GM10847 (cell line): ENCODE results near the gene MBTPS2.

Source experiments
- POLR2A ChIP-seq: IDR thresholded peaks from 2 replicates; pipeline ENCODE4 v1.6.1; 2011; ENCODE audit not compliant: insufficient read length; ENCODE audit errors: extremely low read depth

MBTPS2 gene

GRCh38 chrX:21911481-21911880 lies 72.1 kb downstream of the MBTPS2 start:
- TF ChIP-seq POLR2A: no peak

GRCh38 chrX:21912220-21912619 lies 72.8 kb downstream of the MBTPS2 start:
- no peak for TF ChIP-seq POLR2A

GRCh38 chrX:21912989-21913388 lies 73.6 kb downstream of the MBTPS2 start:
- TF ChIP-seq POLR2A: no peak

- no peak for TF ChIP-seq POLR2A
Measured at GRCh38 chrX:21926116-21926515, 86.7 kb downstream of the MBTPS2 start.

- no peak for TF ChIP-seq POLR2A
Measured at GRCh38 chrX:21926527-21927278, 87.3 kb downstream of the MBTPS2 start.

- no peak for TF ChIP-seq POLR2A
Measured at GRCh38 chrX:21929209-21929608, 89.8 kb downstream of the MBTPS2 start.

GRCh38 chrX:21930986-21931385 lies 91.6 kb downstream of the MBTPS2 start:
- no peak for TF ChIP-seq POLR2A

GRCh38 chrX:21932292-21933002 lies 93.0 kb downstream of the MBTPS2 start:
- TF ChIP-seq POLR2A: no peak

- TF ChIP-seq POLR2A: no peak
Measured at GRCh38 chrX:21933077-21933476, 93.7 kb downstream of the MBTPS2 start.

- no peak for TF ChIP-seq POLR2A
Measured at GRCh38 chrX:21934414-21934813, 95.0 kb downstream of the MBTPS2 start.
